HG02981 (cell line): ENCODE data around the gene MFSD8.
"Not testable (repeated sequence)": the region's sequence is repeated elsewhere in the genome, so short reads cannot be mapped to it uniquely, and the experiment has no call there.

Experiments
- ATAC-seq: cut with Tn5 transposase; IDR thresholded peaks from one replicate; pipeline ENCODE4 v1.9.1; 2021; ENCODE audit warnings: mild to moderate bottlenecking, moderate library complexity; ENCODE audit not compliant: unreplicated experiment

Gene MFSD8, protein sequence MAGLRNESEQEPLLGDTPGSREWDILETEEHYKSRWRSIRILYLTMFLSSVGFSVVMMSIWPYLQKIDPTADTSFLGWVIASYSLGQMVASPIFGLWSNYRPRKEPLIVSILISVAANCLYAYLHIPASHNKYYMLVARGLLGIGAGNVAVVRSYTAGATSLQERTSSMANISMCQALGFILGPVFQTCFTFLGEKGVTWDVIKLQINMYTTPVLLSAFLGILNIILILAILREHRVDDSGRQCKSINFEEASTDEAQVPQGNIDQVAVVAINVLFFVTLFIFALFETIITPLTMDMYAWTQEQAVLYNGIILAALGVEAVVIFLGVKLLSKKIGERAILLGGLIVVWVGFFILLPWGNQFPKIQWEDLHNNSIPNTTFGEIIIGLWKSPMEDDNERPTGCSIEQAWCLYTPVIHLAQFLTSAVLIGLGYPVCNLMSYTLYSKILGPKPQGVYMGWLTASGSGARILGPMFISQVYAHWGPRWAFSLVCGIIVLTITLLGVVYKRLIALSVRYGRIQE

DNA sequence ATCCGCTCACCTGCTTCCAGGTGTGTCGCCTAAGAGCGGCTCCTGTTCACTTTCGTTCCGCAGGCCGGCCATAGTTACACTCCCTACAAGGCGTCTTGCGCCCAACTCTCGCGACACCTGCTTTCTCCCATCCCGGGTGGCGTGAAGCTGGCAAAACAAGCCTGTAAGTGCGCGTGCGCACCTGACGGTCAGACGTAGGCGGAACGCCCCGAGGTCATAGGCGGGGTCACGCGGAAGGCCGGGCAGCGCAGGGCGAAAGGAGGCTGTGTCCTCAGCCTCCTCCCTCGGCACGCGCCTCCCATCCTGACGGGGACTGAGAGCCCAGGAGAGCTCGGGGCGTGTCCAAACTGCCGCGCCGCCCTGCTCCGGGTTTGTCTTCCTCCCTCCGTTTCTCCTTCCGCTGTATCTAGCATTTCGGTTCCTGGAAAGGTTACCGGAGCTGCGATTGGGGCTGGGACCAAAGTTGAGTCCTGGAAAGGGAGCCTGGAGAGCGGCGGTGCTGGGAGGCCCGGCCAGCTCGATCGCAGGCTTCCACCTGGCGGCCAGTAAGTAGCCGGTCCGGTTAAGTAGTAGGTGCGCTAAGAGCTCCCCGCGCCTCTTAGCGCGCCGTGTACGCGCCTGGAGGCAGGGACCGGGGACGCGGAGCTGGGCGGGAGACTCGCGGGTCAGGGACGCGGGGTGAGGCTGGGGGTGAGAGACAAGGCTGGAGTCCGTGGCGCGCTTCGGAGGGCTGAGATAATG lies at the start of gene MFSD8, which contains the start of gene ABHD18:
Gene MFSD8, minus strand, starts transcription at position 112 of the 741 bp plus-strand sequence. Its CDS starts 40 bp downstream, at position 72.
Gene ABHD18, plus strand, starts transcription at position 345 of the 741 bp plus-strand sequence. CDS start 17,550 bp downstream, outside the sequence.
- ATAC-seq, result peak; percentile 94

DNA sequence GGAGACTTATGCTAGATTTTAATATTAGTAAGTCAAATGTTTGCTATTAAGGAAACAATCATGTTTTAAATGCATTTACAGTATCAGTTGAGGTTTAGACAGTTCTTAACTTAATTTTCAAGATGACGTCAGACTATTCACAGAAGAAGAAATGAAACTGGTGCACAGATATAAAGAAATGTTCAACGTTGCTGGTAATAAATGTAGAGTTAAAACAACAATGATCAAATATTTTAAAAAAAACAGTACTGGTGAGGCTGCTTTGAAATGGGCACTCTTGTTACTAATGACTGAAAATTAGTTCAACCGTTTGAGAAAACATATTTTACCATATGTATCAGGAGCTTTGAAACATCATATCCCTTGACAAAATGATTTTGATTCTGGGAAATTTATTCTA lies 44.5 kb upstream of the MFSD8 start:
- ATAC-seq, result peak; percentile 47

DNA sequence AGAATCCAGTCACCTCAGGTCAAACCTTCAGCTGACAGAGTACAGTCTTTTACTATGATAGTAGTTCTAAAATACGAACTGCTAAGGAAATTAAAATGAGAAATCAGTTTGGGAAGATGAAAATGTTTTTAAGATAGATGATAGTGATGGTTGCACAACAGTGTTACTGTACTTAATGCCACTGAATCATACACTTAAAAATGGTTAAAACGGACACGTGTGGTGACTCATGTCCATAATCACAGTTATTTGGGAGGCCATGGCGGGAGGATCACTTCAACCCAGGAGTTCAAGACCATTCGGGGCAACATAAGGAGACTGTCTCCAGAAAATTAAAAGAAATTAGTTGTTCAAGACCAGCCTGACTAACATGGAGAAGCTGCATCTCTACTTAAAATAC lies 41.6 kb upstream of the MFSD8 start:
- no peak for ATAC-seq

DNA sequence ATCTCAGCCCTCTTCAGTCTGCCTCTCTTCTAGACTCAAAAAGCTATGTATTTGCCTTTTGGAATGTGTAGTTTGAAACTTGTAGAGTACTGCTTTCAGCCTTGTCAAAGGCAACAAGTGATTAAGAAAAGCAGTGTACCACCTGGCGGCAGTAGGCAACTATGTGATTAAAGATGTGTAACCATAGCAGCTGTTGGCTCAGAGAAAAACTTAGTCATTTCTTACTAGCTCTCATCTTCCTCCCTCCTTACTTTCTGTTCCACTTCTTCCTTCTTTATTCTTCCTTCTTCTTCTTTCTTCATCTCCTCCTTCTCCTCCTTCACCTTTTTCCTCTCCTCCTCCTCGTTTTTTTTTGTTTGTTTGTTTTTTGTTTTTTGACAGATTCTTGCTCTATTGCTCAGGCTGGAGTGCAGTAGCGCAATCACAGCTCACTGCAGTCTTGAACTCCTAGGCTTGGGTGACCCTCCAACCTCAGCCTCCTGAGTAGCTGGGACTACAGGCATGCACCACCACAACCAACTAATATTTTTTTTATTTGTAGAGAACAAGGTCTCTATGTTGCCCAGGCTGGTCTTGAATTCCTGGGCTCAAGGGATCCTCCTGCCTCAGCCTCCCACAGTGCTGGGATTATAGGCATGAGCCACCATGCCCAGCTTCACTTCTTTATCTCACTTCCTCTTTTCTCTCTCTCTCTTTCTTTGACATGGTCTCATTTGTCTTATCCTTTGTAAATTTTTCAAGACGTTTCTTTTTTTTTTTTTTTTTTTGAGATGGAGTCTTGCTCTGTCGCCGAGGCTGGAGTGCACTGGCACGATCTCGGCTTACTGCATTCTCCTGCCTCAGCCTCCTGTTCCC lies 32.8 kb upstream of the MFSD8 start:
- peak; percentile 99 for ATAC-seq

DNA sequence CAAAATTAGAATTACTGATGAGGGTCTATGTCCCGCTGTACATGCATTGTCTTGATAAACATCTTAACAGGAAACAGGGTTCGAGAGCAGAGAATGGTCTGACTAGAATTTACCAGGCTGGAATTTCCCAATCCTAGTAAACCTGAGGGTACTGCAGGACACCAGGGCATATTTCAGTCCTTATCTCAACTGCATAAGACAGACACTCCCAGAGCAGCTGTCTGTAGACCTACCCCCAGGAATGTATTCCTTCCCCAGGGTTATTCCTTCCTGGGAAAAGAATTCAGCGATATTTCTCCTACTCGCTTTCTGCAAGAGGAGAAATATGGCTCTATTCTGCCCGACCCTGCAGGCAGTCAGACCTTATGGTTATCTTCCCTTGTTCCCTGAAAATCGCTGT lies 31.5 kb upstream of the MFSD8 start:
- ATAC-seq, result not testable (repeated sequence)

DNA sequence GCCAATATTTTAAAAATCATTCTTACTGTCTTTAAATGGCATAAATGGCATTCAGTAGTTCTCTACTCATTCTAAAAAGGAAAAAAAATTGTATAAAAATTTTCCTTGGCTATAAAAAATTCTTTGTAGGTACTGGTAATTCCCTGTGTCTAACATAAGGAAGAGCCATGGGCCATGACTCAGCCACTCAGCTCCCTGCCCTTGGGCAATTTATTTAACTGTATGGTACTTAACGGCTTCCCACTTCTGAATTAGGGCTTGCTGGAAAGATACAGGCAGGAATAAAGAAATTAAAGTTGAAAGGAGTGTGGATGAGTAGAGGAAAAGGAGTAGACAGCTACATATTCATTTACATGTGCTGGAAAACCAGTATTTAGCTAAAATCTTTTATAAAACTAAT lies 30.8 kb upstream of the MFSD8 start:
- ATAC-seq, result no peak

DNA sequence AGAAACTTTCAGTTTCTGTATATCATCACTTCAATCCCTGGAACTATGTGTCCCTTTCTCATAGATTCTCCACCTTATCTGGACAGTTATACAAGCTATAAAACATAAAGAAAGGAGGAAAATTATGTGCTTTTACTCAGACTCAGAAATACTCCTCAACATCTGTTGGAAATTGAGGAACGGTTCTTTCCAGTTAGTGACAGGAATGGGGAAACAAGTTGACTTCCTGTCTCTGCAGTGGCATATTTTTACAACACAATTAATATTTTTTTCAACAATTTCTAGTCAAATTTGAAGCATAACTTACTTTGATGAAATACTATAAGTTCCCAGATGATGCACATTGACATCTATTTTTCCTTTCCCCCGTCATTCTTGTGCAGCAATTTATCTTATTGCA lies 28.2 kb upstream of the MFSD8 start:
- ATAC-seq, result no peak

DNA sequence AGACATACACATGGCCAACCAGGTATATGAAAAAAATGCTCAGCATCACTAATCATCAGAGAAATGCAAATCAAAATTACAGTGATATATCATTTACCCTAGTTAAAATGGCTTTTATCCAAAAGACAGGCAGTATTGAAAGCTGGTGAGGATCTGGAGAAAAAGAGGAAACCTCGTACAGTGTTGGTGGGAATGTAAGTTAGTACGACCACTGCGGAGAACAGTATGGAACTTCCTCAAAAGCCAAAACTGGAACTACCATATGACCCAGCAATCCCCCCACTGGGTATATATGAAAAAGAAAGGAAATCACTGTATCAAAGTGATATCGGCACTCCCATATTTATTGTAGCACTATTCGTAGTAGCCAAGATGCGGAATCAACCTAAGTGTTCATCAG lies 23.7 kb upstream of the MFSD8 start:
- no peak for ATAC-seq

DNA sequence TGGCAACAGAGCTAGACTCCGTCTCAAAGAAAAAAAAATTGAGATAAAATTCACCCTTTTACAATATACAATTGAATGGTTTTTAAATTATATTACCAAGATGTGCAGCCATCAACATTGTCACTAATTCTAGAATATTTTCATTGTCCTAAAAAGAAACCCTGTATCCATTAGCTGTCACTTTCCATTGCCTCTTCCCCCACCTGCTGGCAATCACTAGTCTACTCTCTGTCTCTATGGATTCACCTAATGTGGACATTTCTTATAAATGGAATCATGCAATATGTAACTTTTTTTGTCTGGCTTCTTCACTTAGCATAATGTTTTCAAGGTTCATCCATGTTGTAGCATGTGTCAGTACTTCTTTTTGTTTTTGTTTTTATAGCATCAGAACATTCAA lies 21.0 kb upstream of the MFSD8 start:
- ATAC-seq, result no peak

DNA sequence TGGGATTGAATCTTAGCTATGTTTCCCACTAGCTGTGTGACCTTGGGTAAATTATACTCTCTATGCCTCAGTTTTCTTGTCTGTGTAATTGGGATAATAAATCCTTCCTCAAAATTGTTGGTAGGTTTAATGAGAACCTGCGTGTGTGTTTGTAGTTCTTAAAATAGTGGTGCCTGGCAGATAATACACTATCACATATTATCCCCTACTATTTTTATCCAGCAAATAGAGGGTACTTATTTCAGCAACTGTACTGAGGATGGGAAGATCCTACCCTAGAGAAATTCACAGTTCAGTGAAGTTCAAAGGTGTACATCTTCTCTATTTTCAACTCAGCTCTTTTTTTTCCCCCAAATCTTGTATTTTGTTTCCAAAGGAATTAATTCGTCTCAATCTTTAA lies 17.5 kb upstream of the MFSD8 start:
- ATAC-seq, result no peak

DNA sequence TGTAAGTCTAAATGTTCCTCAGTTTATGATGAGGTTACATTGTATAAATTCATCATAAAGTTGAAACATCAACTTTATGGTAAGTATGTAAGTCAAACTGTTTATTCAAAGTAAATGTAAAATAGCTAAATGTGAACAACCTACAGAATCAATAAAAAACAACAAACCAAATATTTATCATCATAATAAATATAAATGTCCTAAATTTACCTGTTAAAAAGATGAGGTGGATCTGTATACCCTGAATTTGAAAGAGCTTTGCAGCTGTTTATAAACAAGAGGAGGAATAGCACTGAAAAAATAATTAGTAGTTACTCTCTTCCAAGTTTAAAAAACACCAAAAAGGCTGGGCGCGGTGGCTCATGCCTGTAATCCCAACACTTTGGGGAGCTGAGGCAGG lies 14.0 kb upstream of the MFSD8 start:
- ATAC-seq, result no peak

DNA sequence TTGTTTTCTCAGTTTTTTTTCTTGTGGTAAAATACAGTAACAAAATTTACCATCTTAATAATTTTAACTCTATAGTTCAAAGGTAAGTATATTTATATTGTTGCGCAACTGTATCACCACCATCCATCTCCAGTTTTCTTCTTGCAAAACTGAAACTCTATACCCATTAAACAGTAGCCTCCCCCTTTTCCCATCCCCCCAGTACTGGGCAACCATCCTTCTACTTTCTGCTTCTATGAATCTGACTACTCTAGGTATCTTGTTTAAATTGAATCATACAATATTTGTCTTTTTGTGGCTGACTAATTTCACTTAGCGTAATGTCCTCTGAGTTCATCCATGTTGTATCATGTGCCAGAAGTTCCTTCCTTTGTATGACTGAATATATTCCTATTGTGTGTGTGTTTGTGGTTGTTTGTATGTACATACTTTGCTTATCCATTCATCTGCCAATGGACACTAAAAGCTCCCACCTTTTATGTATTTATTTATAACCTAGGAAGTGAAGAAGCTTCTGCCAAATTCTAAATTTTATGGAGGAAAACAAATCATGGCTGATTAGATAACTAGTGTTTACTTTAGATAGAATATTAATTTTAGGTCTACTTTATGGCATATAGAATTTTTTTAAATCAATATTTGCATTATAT lies 10.3 kb upstream of the MFSD8 start:
- no peak for ATAC-seq

DNA sequence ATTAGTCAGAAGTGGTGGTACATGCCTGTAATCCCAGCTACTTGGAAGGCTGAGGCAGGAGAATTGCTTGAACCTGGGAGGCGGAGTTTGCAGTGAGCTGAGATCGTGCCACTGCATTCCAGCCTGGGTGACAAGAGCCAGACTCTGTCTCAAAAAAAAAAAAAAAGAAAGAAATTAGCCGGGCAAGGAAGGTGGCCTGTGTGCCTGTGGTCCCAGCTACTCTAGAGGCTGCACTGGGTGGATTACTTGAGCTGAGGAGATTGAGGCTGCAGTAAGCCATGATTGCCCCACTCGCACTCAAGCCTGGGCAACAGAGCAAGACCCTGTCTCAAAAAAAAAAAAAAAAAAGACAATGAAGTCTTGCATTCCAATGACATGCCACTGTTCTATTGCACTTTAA lies 6.0 kb upstream of the MFSD8 start:
- not testable (repeated sequence) for ATAC-seq

DNA sequence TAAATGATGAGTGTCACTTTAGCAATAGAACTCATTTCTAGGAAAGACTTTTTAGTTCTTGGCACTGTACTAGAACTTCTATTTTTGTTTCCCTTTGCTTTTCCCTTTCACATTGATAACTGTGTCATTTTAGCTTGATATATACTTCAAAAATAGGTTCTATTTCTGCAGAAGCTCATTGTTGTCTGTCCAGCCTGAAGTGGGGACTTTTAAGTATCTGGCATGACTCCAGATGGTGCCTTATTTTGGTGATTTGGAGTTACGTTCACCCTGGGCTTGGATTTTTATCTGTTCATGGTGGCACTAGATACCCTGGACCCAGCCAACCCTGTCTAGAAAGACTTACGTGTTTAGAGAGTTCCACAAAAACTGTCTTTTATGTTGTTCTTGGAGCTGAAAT lies 3.6 kb upstream of the MFSD8 start:
- ATAC-seq, result no peak

DNA sequence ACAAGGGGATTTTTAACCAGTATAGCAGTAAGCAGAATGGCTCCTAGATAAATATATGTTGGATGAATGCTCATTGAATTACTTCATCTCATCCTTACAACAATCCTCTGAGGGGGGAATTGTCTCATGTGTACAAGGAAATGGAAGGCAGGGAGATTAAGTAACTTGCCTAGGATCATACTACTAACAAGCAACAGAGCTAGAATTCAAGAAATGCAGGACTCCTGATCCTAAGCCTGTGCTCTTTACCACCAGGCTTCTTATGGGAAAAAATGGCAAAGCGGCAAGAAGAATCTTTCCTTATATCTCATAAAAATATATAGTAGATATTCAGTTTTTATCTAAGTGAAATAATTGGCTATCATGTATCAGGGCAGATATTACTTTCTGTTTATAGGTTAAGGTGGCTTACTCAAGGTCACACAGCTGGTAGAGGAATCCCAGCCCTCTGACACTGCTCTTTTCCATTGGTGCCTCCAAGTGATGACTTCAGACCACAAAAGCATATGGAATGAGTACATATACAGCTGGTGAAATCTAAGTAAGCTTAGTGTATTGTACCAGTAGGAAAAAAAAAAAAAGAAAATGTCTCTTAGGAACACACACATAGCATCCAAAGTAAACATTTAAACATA lies 2.3 kb upstream of the MFSD8 start:
- ATAC-seq, result no peak

DNA sequence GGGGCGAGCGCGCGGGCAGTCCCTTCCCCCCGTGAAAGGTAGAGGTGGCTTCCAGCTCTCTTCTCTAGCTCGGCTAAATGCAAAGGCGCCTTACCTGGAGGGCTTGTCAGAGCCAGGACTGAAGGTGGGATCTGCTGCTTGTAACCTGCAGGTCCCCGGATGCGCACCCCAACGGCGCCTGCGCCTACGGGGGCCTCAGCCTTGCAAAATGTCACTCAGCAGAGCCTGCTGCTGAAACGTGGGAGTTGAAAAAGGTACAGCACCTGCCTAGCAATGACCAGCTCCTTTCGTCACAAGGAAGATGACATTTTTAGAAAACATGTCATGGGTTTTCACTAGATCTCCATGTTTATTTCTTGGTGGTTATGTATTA lies 816 bp upstream of the MFSD8 start:
- peak; percentile 28 for ATAC-seq

DNA sequence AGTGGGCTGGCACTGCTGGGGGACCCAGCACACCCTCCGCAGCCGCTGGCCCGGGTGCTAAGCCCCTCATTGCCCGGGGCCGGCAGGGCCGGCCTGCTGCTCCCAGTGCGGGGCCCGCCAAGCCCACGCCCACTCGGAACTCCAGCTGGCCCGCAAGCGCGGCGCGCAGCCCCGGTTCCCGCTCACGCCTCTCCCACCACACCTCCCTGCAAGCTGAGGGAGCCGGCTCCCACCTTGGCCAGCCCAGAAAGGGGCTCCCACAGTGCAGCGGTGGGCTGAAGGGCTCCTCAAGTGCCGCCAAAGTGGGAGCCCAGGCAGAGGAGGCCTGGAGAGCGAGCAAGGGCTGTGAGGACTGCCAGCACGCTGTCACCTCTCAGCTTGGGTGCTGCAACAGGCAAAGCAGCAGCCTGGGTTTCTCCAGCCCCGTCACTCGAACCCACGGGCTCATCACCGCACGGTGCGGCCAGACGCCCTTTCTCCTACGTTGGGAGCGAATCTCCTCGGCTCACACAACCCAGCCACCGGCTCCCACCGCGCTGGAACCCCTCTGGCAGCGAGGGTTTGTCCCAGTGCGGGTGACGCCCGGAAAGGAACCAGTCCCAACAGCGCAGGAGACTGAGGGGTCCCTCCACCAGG lies 429 bp downstream of the MFSD8 start:
- ATAC-seq, result peak; percentile 13

DNA sequence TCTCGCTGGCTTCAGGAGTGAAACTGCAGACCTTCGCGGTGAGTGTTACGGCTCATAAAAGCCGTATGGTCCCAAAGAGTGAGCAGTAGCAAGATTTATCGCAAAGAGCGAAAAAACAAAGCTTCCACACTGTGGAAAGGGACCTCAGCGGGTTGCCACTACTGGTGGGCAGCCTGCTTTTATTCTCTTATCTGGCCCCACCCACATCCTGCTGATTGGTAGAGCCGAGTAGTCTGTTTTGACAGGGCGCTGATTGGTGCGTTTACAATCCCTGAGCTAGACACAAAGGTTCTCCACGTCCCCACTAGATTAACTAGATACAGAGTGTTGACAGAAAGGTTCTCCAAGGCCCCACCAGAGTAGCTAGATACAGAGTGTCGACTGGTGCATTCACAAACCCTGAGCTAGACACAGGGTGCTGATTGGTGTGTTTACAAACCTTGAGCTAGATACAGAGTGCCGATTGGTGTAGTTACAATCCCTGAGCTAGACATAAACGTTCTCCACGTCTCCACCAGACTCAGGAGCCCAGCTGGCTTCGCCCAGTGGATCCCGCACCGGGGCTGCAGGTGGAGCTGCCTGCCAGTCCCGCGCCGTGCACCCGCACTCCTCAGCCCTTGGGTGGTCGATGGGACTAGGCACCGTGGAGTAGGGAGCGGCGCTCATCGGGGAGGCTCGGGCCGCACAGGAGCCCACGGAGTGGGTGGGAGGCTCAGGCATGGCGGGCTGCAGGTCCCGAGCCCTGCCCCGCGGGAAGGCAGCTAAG lies 1.2 kb downstream of the MFSD8 start:
- ATAC-seq, result not testable (repeated sequence)

DNA sequence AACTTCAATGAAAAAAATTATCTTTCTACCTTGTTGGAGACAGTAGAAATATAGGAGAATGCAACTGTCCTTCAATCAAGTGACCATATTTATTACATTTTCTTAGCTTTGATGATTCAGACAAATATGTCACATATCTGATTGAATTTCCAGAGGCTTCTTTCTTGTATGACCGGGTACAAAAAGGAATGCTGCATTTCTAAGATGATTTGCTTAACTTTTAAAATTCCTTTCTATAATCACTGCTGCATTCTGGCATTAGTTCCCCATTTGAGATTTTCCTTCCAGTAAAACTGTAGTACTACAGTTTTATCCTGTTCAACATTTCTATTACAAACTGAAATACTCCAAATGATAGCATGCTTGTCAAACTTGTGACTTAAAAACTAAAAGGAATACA lies 5.2 kb downstream of the MFSD8 start:
- ATAC-seq, result no peak
